ENCODE data around the gene ZNF263. TPM values are rescaled to one million over a fixed set of nuclear protein-coding genes. Genes with fewer than 3 reads are reported as not detected.

Gene ZNF263
- total RNA-seq (10 to 100 TPM; 27.3 to 48.4 TPM), polyA plus RNA-seq (10 to 100 TPM; 13.4 to 23.9 TPM)
- long read RNA-seq, donor 1, transcript ZNF263-208 (3 exons, 851 nt): minor isoform, 5 of 12 reads
- long read RNA-seq, donor 1, transcript ZNF263-201 (6 exons, 3,830 nt): major isoform, 6 of 12 reads
- long read RNA-seq, donor 1, partial matches to known transcripts: 0 of 12 reads
- long read RNA-seq, donor 1, other reads (novel, unspliced or antisense): 0 of 12 reads
- long read RNA-seq, donor 2, partial matches to known transcripts: 0 of 3 reads
- long read RNA-seq, donor 2, other reads (novel, unspliced or antisense): 0 of 3 reads
- long read RNA-seq, donor 3, partial matches to known transcripts: 0 of 6 reads
- long read RNA-seq, donor 3, other reads (novel, unspliced or antisense): 0 of 6 reads
- long read RNA-seq, donor 4: 0 reads
- long read RNA-seq, donor 5, partial matches to known transcripts: 0 of 6 reads
- long read RNA-seq, donor 5, other reads (novel, unspliced or antisense): 0 of 6 reads

DNA sequence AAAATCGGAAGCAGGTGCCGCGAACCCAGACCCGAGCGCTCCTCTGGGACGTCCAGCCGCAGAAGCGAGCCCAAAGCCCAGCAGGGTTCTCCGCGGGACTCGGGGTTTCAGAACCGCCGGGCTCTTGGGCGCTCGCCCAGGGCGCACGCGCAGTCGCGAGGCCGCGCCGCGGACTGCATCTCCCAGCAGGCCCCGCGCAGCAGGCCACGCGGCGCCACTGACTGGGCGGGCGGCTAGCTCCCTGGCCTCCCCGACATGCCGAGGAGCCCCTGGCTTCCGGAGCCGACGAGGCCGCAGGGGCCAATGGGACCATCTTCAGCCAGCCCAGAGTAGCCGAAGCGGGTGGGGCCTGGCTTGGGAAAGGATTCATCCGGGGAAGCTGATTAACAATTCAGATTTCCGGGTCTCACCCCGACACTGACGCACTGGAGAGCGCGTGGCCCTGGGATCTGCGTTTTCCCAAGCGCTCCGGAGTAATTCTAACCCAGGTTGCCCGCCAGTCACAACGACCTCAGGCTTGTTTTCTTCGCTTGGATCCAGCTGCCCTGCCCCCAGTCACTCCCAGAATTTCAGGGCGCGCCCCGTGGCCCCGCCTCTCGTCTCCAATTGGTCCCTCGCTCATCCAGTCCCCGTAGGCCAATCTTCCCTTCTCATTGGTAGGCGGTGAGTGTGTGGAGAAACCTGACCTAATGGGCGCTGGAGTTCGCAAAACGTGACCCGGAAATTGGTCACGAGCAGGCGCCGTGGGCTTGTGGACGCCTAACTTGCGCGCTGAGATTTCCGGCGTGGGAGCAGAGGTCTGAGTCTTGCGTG lies at the start of gene ZNF263:
ZNF263 (plus strand) TSS at position 762 of the 813 bp plus-strand sequence. CDS start 328 bp downstream, outside the sequence.
- H3K27me3 ChIP-seq (ENCODE audit: control insufficient read depth in 3 of 3, insufficient read depth in 3 of 3, low read length in 2 of 3): peaks cover 0 to 3% (median 0%) of the 10 kb centered on the region in 3 donors
- WGBS, 2 donors: 0% methylated on average over 56 to 72 of the region's 72 CpGs
- peak within 1 kb of the TSS; percentile 90 to 92 for H3K9ac ChIP-seq (ENCODE audit: insufficient read depth in 1 of 2, low read length in 2 of 2)
- ATAC-seq (ENCODE audit: insufficient read depth, low FRiP score) (peak; percentile 94), DNase-seq (peak; percentile 98 to 99 (median 99))
- H3K27ac ChIP-seq (ENCODE audit: low read depth in 1 of 2, low read length in 1 of 2): peak within 1 kb of the TSS; percentile 91 to 99
- H3K4me3 ChIP-seq: peak within 1 kb of the TSS; percentile 62
- peaks cover 5 to 26% (median 18%) of the 10 kb centered on the region in 4 donors for H3K36me3 ChIP-seq (ENCODE audit: control insufficient read depth in 4 of 4, insufficient read depth in 4 of 4, low read length in 4 of 4)
- peaks cover 5 to 13% (median 12%) of the 10 kb centered on the region in 5 donors for H3K4me1 ChIP-seq (ENCODE audit: control insufficient read depth in 5 of 5, insufficient read depth in 5 of 5, low read length in 5 of 5)
- TF ChIP-seq, protein P1, sequence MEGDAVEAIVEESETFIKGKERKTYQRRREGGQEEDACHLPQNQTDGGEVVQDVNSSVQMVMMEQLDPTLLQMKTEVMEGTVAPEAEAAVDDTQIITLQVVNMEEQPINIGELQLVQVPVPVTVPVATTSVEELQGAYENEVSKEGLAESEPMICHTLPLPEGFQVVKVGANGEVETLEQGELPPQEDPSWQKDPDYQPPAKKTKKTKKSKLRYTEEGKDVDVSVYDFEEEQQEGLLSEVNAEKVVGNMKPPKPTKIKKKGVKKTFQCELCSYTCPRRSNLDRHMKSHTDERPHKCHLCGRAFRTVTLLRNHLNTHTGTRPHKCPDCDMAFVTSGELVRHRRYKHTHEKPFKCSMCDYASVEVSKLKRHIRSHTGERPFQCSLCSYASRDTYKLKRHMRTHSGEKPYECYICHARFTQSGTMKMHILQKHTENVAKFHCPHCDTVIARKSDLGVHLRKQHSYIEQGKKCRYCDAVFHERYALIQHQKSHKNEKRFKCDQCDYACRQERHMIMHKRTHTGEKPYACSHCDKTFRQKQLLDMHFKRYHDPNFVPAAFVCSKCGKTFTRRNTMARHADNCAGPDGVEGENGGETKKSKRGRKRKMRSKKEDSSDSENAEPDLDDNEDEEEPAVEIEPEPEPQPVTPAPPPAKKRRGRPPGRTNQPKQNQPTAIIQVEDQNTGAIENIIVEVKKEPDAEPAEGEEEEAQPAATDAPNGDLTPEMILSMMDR (IDR thresholded peaks at IDR 0.05; ENCODE audit: control extremely low read depth, extremely low read depth): no peak
- peaks cover 0 to 16% (median 9%) of the 10 kb centered on the region in 4 donors for H3K9me3 ChIP-seq (ENCODE audit: control insufficient read depth in 4 of 4, insufficient read depth in 3 of 4, low read length in 3 of 4)

DNA sequence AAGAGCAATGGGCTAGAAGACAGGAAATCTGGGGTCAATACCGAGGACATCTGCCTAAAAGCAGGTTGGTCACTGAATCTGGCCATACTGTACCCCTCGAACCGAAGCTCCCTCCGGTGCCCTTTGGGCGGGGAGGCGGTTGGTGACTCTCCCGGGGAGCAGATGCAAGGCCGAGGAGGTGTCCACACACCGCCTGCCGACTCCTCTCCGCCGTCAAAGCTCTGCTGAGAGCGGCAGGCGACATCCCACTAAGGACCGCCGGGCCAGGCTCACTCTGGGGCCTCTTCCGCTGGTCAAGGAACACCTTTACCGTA lies 48.8 kb upstream of the ZNF263 start:
- peak; percentile 25 for ATAC-seq (ENCODE audit: insufficient read depth, low FRiP score)
- H3K4me1 ChIP-seq (ENCODE audit: control insufficient read depth in 5 of 5, insufficient read depth in 5 of 5, low read length in 5 of 5): peaks cover 0 to 9% (median 6%) of the 10 kb centered on the region in 5 donors
- H3K27me3 ChIP-seq (ENCODE audit: control insufficient read depth in 3 of 3, insufficient read depth in 3 of 3, low read length in 2 of 3): no peaks in the 10 kb centered on the region
- peaks cover 3 to 16% (median 7%) of the 10 kb centered on the region in 4 donors for H3K9me3 ChIP-seq (ENCODE audit: control insufficient read depth in 4 of 4, insufficient read depth in 3 of 4, low read length in 3 of 4)
- peak overlapping the region; percentile 82 for H3K4me3 ChIP-seq
- no peak for DNase-seq
- TF ChIP-seq, protein P1 (IDR thresholded peaks at IDR 0.05; ENCODE audit: control extremely low read depth, extremely low read depth): no peak
- WGBS, 2 donors: 0 to 3% methylated on average over 18 of the region's 18 CpGs
- H3K36me3 ChIP-seq (ENCODE audit: control insufficient read depth in 4 of 4, insufficient read depth in 4 of 4, low read length in 4 of 4): peaks cover 10 to 31% (median 30%) of the 10 kb centered on the region in 4 donors
- H3K27ac ChIP-seq (ENCODE audit: low read depth in 1 of 2, low read length in 1 of 2): peak overlapping the region; percentile 91 to 98
- peak overlapping the region; percentile 67 to 90 for H3K9ac ChIP-seq (ENCODE audit: insufficient read depth in 1 of 2, low read length in 2 of 2)

DNA sequence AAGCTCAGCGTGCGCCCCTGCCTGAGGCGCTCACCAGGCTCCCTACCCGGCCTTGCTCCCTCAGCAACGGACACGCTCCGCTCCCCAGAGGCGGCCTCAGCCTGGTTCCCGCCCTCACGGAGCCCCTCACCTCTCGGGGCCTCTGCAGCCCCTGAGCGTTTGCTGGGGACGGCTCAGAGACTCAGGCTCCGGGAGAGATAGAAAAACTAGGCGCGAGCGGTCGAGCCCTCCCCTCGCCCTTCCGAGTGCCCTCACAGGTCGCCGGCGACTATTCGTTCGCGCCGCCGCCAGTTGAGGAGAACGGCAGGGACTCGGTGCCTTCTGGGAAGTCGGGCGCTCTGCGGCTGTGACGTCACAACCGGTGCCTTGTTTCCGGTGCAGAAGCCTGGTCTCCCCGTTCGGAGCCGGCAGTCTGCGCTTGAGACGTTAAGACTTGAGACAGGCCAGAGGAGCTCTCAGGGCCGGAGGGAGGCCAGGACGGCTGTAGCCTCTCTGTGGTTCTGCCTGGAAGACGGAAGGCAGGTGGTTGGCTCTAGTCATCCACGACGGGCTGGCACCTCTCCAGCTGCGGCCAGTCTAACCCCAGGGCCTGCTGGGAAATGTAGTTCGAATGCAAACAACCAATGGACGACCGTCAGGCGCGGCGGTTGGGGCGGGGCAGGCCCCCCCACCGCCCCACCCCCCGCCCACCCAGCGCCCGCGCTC lies 48.3 kb upstream of the ZNF263 start, which contains the start of gene ZNF200:
ZNF200 (minus strand) TSS at position 302 of the 705 bp plus-strand sequence. CDS start 1,403 bp downstream, outside the sequence.
- WGBS, 2 donors: 0% methylated on average over 47 to 56 of the region's 59 CpGs
- peak within 1 kb of the TSS; percentile 67 to 90 for H3K9ac ChIP-seq (ENCODE audit: insufficient read depth in 1 of 2, low read length in 2 of 2)
- peaks cover 9 to 31% (median 27%) of the 10 kb centered on the region in 4 donors for H3K36me3 ChIP-seq (ENCODE audit: control insufficient read depth in 4 of 4, insufficient read depth in 4 of 4, low read length in 4 of 4)
- DNase-seq (peak; percentile 97 to 98 (median 97)), ATAC-seq (ENCODE audit: insufficient read depth, low FRiP score) (peak; percentile 94)
- TF ChIP-seq, protein P1 (IDR thresholded peaks at IDR 0.05; ENCODE audit: control extremely low read depth, extremely low read depth): no peak
- peak within 1 kb of the TSS; percentile 82 for H3K4me3 ChIP-seq
- H3K9me3 ChIP-seq (ENCODE audit: control insufficient read depth in 4 of 4, insufficient read depth in 3 of 4, low read length in 3 of 4): peaks cover under 1 to 15% (median 5%) of the 10 kb centered on the region in 4 donors
- peak within 1 kb of the TSS; percentile 91 to 98 for H3K27ac ChIP-seq (ENCODE audit: low read depth in 1 of 2, low read length in 1 of 2)
- H3K4me1 ChIP-seq (ENCODE audit: control insufficient read depth in 5 of 5, insufficient read depth in 5 of 5, low read length in 5 of 5): peaks cover 0 to 9% (median 6%) of the 10 kb centered on the region in 5 donors
- H3K27me3 ChIP-seq (ENCODE audit: control insufficient read depth in 3 of 3, insufficient read depth in 3 of 3, low read length in 2 of 3): peaks cover 0 to 2% (median 0%) of the 10 kb centered on the region in 3 donors
